H1 (cell line): ENCODE data around the gene USHBP1. TPM values are rescaled to one million over a fixed set of nuclear protein-coding genes. Genes with fewer than 3 reads are reported as not detected.

Source experiments
- BCL11A ChIP-seq, 2 experiments: IDR thresholded peaks; one replicate each; pipeline ENCODE4 v1.6.1; 2011; ENCODE audit warnings: low read depth in 2 of 2, low read length in 2 of 2, mild to moderate bottlenecking in 2 of 2
- CHD7 ChIP-seq: fragments of 300-600 bp; sonication (generic); IDR thresholded peaks from 2 replicates; pipeline ENCODE4 v1.7.1; 2012; ENCODE audit warnings: low read length, moderate library complexity, mild to moderate bottlenecking, inconsistent platforms; ENCODE audit not compliant: insufficient replicate concordance
- GTF2F1 ChIP-seq: IDR thresholded peaks from 2 replicates; pipeline ENCODE4 v1.6.1; 2012; ENCODE audit warnings: low read depth, low read length, improper control_type of control experiment, borderline replicate concordance
- KDM5A ChIP-seq: fragments of 200-600 bp; IDR thresholded peaks from 2 replicates; pipeline ENCODE4 v1.7.1; 2012; ENCODE audit warnings: mild to moderate bottlenecking, low read length, inconsistent platforms, mixed read lengths
- MAFK ChIP-seq: IDR thresholded peaks from 2 replicates; pipeline ENCODE4 v1.6.1; 2012; ENCODE audit warnings: low read depth, mild to moderate bottlenecking, improper control_type of control experiment, low read length
- SIRT6 ChIP-seq: IDR thresholded peaks from one replicate; pipeline ENCODE4 v1.7.1; 2012; ENCODE audit warnings: low read length, inconsistent platforms
- TAF1 ChIP-seq: IDR thresholded peaks from 2 replicates; pipeline ENCODE4 v1.6.1; 2011; ENCODE audit warnings: mild to moderate bottlenecking, low read depth, low read length
- polyA plus RNA-seq, 7 experiments: library from polyadenylated mRNA; depleted of rRNA in 3 of 7; stranded (reverse) in 5 of 7; unstranded in 2 of 7; fragments of >200 nt in 5 of 7; fragments of 200-250 nt in 2 of 7; gene quantifications; 1 replicate in 5 of 7; 2 replicates in 1 of 7; 4 replicates in 1 of 7; pipeline versions ENCODE4 v1.2.1 to v1.2.3, GENCODE V29; 2011 to 2013; ENCODE audit warnings: missing spikeins in 2 of 7, mixed read lengths in 2 of 7
- total RNA-seq: library from RNA; stranded (reverse); fragmentation: NEBNext Ultra II Directional; extraction: Animal tissue kit (Norgen Biotek cat#: 25700); gene quantifications from 2 replicates; pipeline ENCODE4 v1.2.1, GENCODE V29; 2021

The USHBP1 gene
- total and polyA plus RNA-seq, 2 of the 8 experiments (the other 6 are each of a cell fraction or from before 2014, with no cell fraction given) = 5.0 to 7.5 TPM

- no peak for TF ChIP-seq CHD7
- no peak for TF ChIP-seq BCL11A (IDR thresholded peaks at IDR 0.05; ENCODE audit: low read depth in 2 of 2, low read length in 2 of 2)
- TF ChIP-seq GTF2F1 = no peak
- no peak for TF ChIP-seq SIRT6
- no peak for TF ChIP-seq KDM5A
- no peak for TF ChIP-seq TAF1
- TF ChIP-seq MAFK = no peak
Observed at GRCh38 chr19:17200408-17201079, 64.0 kb downstream of the USHBP1 start (continued).
